Measurements from ENCODE around the gene FAM83F.

DNA sequence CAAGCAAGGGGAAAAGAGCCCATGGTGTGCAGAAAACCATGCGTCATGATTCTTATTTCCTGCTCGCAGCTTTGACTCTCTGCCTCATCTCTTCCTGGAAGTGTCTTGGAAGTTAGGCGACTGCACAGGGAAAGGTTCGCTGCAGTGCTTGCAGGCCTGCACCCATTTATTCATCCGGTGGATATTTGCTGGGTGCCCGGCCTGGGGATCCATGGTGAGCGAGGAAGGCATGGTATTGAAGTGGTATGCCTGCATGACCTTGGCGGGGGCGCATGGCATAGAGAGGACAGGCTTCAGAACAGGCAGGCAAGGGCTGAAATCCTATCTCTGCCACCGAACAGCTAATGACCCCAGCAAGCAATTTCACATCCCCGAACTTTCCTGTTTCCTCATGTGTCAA is 40.6 kb downstream of the FAM83F start:
- TF ChIP-seq CTCF (IDR thresholded peaks at IDR 0.05) (no peak), POLR2A (IDR thresholded peaks at IDR 0.05) (no peak)
